ENCODE results near the gene UBE2J2.

GRCh38 chr1:1262758-1263157 lies 10.9 kb downstream of the UBE2J2 start:
- TF ChIP-seq POLR2AphosphoS5 (IDR thresholded peaks at IDR 0.05; ENCODE audit: borderline replicate concordance, low read depth, low read length) (no peak), EZH2 (IDR thresholded peaks at IDR 0.05) (no peak), FOXP2 (optimal IDR thresholded peaks at IDR 0.05; ENCODE audit: control extremely low read depth, extremely low read length, insufficient read depth) (no peak)
